ENCODE measurements around the gene FRMPD2.
"Not testable (repeated sequence)": the region's sequence is repeated elsewhere in the genome, so short reads cannot be mapped to it uniquely, and the experiment has no call there.

- not testable (repeated sequence) for TF ChIP-seq EZH2phosphoT487 (IDR thresholded peaks at IDR 0.05; ENCODE audit: insufficient read depth, low read depth); EZH2 (IDR thresholded peaks at IDR 0.05; ENCODE audit: insufficient read depth, poor library complexity, severe bottlenecking)
Measured at GRCh38 chr10:48140949-48141348, 133.5 kb downstream of the FRMPD2 start.
